LoVo (cell line): Measurements from ENCODE around the gene CLEC1A.

Source experiments
- DNase-seq: peaks from one replicate; pipeline ENCODE4 v3.0.0-alpha.2; 2016; ENCODE audit warnings: low spot score

The CLEC1A gene

DNA sequence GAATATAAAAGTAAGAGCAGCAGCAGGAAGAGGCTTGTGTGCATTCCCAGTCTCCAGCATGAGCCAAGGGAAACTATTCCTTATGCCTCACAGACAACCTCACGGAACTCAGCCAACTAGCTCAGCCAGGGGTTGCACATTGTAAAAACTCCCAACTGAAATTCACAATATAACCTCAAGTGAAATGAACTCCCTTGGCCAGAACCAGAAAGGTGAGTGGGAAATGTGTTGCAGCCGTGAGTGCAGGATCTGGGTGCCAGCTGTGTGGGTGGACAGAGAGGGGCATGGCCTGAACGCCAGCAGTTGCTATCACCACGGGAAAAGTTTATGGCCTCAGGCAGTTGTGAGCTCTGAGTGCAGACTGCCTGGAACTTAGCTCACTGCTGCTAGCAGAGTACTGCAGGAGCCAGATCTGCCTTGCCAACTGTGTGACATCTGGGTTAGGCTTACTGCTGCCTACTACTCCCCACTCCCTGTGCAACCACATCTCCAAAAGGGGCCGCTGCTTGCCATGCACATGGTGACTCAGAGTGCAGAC lies 2.3 kb upstream of the CLEC1A start:
- DNase-seq, result no peak

GRCh38 chr12:10097521-10097920 lies 1.3 kb downstream of the CLEC1A start:
- no peak for DNase-seq

- no peak for DNase-seq
These were observed 2.8 kb downstream of the CLEC1A start for GRCh38 chr12:10095971-10096370.

- no peak for DNase-seq
These were observed 4.0 kb downstream of the CLEC1A start for GRCh38 chr12:10094646-10095395.

DNA sequence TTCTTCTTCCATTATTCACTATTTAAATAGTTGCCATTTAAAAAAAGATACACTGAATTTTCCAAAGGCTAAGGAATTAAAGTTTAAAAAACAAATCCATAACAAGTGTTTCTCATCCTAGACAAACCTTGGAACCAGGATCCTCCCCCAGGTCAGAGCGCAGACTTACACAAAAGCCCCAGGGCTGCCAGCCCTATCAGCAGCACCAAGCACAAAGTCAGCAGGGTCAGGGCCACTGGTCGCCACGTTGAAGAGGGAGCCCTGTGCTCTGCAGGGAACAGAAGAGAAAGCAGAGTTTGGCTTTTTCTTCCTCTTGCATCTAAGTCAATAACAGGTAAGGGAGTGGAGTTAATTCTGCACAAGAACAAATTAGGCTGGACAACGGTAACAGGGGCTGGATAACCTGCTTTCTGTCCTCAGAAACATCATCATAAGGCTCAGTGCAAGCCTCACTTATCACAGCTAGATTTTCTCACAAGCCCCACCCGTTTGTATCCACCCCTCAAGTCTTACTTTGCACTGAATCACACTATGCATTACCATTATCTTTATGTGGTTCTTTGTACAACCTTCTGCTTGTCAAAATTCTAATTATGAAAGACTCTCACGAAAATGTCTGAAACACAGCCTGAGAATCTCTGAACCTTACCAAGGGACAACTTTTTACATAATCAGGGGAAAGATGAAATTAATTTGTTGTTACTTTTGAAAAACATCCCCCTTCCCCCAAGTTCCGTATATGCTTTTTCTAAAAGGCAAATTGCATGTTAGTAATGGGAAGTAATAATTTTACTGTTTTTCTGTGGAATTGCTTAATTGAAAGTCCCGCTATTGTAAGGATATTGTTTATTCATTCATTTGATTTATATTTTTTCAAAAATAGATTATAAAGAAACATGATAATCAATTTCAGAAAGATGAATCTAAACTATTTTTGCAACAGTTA lies 9.6 kb downstream of the CLEC1A start:
- DNase-seq, result no peak

GRCh38 chr12:10088031-10088430 lies 10.8 kb downstream of the CLEC1A start:
- no peak for DNase-seq

GRCh38 chr12:10086387-10086786 lies 12.4 kb downstream of the CLEC1A start:
- no peak for DNase-seq

GRCh38 chr12:10084733-10085132 lies 14.1 kb downstream of the CLEC1A start:
- DNase-seq, result no peak

DNA sequence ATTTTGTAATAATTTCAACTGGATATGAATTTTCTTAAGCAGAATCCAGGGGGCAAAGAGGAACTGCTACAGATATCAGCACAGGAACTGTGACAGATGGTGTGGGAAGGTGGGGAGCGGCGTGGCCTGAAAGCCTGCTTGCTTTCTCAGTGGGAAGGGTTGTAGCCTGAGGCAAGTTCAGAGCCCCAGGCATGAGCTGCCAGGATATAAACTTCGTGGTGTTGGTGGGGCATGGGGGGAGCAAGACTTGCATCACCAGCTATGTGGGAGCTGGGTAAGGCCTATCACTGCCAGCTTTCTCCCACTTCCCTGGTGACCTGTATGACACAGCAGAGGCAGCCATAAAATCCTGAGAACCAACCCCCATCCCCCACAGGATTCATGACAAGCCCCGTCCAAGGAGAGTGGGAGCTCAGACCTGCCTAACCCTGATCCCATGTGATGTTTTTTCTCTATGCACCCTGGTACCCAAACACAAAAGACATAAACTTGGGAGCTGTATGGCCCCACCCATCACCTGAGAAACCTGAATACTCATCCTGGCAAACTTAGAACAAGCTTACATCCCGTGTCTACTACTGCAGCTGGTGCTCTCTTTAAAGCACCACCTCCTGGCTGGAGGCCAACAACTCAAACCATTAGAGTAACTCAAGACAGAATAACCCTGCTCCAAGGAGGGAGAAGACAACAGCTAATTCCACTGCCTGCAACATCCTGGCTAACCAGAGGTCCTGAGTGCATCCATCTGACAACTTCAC lies 16.5 kb downstream of the CLEC1A start:
- DNase-seq, result no peak

- DNase-seq, result no peak
These were observed 23.3 kb downstream of the CLEC1A start for GRCh38 chr12:10075451-10075850.

- DNase-seq, result no peak
These were observed 25.5 kb downstream of the CLEC1A start for GRCh38 chr12:10073261-10073660.

- no peak for DNase-seq
These were observed 26.7 kb downstream of the CLEC1A start for GRCh38 chr12:10072131-10072530.

GRCh38 chr12:10070380-10070779 lies 28.4 kb downstream of the CLEC1A start:
- DNase-seq, result no peak

- DNase-seq, result no peak
These were observed 28.8 kb downstream of the CLEC1A start for GRCh38 chr12:10069976-10070375.

- no peak for DNase-seq
These were observed 29.7 kb downstream of the CLEC1A start for GRCh38 chr12:10069099-10069498.

GRCh38 chr12:10068644-10069043 lies 30.1 kb downstream of the CLEC1A start:
- no peak for DNase-seq

DNA sequence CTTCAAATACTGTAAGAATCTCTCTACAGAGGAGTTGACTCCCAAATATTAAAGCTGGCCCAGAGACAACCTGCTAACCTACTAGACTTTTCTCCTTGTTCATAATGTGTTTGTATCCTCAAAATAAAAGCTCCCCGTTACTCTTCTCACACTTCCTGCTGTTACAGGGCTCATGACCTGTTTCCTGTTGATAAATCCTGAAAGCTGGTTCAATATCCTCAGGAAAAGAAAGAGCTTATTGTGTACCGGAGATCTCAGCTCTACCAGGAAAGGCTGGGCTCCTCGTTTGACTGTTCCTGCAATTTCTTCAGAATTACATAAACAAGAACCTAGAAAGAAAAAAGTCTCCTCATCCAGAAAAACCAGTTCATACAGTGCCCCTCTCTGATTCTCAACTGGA lies 30.8 kb downstream of the CLEC1A start:
- DNase-seq, result no peak

GRCh38 chr12:10067264-10067663 lies 31.5 kb downstream of the CLEC1A start:
- DNase-seq, result no peak

GRCh38 chr12:10065241-10065640 lies 33.5 kb downstream of the CLEC1A start:
- no peak for DNase-seq

- DNase-seq, result no peak
These were observed 40.4 kb downstream of the CLEC1A start for GRCh38 chr12:10058387-10058786.

DNA sequence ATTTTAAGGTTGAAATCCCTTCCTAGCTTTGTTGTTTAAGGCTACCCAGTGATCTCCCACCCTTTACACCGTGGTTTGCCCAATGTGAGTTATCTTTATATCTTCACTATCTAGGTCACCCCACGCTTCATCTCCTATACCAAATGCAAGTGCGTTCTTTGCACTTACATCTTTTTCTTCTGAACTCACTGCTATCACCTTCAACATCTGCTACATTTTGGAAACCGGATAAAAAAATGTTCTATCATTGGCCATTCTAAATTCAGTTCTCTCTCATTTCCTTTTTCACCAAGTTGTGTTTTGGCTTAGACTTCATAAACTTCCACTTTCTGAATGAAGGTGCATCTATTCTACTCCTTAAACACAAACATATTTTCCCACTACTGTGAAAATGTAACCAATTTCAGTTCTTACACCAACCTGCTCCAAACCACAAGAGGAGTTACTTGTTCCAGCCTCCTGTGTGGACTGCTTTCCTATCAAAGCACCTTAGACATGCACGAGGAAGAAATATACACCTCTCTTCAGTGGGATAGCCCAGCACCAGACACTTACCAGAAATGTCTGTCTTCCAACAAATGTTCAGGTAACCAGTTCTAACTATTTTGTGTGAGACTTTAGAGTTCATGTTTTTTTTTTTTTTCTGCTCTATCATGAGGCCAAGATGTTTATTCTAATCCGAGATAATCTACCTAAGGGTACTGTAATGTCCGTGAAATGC lies 46.4 kb downstream of the CLEC1A start:
- DNase-seq, result no peak

- no peak for DNase-seq
These were observed 50.3 kb downstream of the CLEC1A start for GRCh38 chr12:10048526-10048925.
